IgD-negative memory B cell (primary cell): ENCODE results near the gene PLCH2. TPM values are rescaled to one million over a fixed set of nuclear protein-coding genes. Genes with fewer than 3 reads are reported as not detected.
"Not testable (repeated sequence)": the region's sequence is repeated elsewhere in the genome, so short reads cannot be mapped to it uniquely, and the experiment has no call there.

Experiments
- H3K27ac Mint-ChIP-seq, 3 donors: one replicate each; pipeline ENCODE4 v1.8.0; 2020 to 2022; ENCODE audit warnings: mild to moderate bottlenecking in 3 of 3, mixed read lengths in 3 of 3, moderate library complexity in 1 of 3
- H3K27me3 Mint-ChIP-seq: one replicate; pipeline ENCODE4 v1.8.0; 2021; ENCODE audit warnings: mixed read lengths
- H3K36me3 Mint-ChIP-seq: one replicate; pipeline ENCODE4 v1.8.0; 2020; ENCODE audit warnings: mild to moderate bottlenecking, mixed read lengths
- H3K4me1 Mint-ChIP-seq, 3 donors: one replicate each; pipeline ENCODE4 v1.8.0; 2020 to 2022; ENCODE audit warnings: mixed read lengths in 3 of 3, mild to moderate bottlenecking in 1 of 3
- H3K4me3 Mint-ChIP-seq, 4 donors: one replicate each; pipeline ENCODE4 v1.8.0; 2020 to 2022; ENCODE audit warnings: mild to moderate bottlenecking in 4 of 4, mixed read lengths in 4 of 4, moderate library complexity in 3 of 4
- H3K9me3 Mint-ChIP-seq, 3 donors: one replicate each; pipeline ENCODE4 v1.8.0; 2020 to 2021; ENCODE audit warnings: mixed read lengths in 3 of 3, mild to moderate bottlenecking in 1 of 3
- polyA plus RNA-seq: library from polyadenylated mRNA; unstranded; fragments of 300-500 nt; fragmentation: Illumina TruSeq; gene quantifications from one replicate; pipeline ENCODE4 v1.2.3, GENCODE V29; 2021

Gene PLCH2
- polyA plus RNA-seq, 1 donor from 2014 or later: 0.66 TPM

DNA sequence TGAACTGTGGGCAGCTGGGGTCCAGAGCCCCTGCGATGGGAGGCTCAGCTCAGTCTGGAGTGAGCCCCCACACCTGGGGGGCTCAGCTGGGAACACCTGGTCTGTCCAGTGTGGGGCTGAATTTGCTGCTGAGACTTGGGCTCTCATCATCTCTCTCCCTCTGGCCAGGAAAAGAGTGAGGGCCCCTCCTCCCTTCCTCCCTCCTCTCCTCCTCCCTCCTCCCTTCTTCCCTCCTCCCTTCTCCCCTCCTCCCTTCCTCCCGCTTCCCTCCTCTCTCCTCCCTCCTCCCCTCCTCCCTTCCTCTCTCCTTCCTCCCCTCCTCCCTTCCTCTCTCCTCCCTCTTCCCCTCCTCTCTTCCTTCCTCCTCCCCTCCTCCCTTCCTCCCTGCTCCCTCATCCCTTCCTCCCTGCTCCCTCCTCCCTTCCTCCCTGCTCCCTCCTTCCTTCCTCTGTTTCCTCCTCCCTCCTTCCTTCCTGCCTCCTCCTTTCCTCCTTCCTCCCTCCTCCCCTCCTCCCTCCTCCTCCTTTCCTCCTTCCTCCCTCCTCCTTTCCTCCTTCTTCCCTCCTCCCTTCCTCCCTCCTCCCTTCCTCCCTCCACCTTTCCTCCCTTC lies 40.2 kb upstream of the PLCH2 start:
- no peak overlapping the region for H3K27ac Mint-ChIP-seq

DNA sequence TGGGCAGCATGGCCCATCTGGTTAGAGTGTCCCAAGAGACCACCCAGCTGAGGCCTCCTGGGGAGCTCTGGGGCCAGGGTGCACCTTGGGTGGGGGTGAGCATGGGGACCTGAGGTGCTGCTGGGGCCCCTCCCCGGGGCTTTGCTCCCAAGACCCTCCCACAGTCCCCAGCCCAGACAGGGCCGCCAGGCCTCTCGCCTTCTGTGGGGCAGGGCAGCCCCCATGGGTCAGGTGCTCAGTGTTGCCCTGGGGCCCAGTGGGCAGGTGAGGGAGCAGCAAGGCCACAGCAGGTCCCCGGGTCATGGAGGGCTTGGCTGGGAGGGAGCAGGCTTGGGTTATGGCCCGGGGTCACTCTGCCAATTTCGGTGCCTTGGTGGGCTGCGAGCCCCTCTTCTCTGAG lies 39.2 kb upstream of the PLCH2 start:
- Mint-ChIP-seq H3K9me3 (no peaks in the 10 kb centered on the region), H3K36me3 (no peaks in the 10 kb centered on the region), H3K27me3 (peaks cover 5% of the 10 kb centered on the region), H3K4me1 (peaks cover 0 to 2% (median 0%) of the 10 kb centered on the region in 3 donors), H3K4me3 (no peak overlapping the region), H3K27ac (no peak overlapping the region)

More for the DNA sequence above, 40.2 kb upstream of the PLCH2 start:
- no peak overlapping the region for H3K4me3 Mint-ChIP-seq
- H3K27me3 Mint-ChIP-seq: peaks cover 5% of the 10 kb centered on the region
- H3K9me3 Mint-ChIP-seq: no peaks in the 10 kb centered on the region
- H3K4me1 Mint-ChIP-seq: peaks cover 0 to 2% (median 0%) of the 10 kb centered on the region in 3 donors
- H3K36me3 Mint-ChIP-seq: no peaks in the 10 kb centered on the region

GRCh38 chr1:2437617-2438016 lies 38.5 kb upstream of the PLCH2 start:
- H3K9me3 Mint-ChIP-seq: no peaks in the 10 kb centered on the region
- H3K27ac Mint-ChIP-seq: peak overlapping the region in 1 of 3 donors; percentile 45
- H3K4me1 Mint-ChIP-seq: peaks cover 0 to 2% (median 0%) of the 10 kb centered on the region in 3 donors
- H3K4me3 Mint-ChIP-seq: no peak overlapping the region
- no peaks in the 10 kb centered on the region for H3K36me3 Mint-ChIP-seq
- H3K27me3 Mint-ChIP-seq: peaks cover 7% of the 10 kb centered on the region

DNA sequence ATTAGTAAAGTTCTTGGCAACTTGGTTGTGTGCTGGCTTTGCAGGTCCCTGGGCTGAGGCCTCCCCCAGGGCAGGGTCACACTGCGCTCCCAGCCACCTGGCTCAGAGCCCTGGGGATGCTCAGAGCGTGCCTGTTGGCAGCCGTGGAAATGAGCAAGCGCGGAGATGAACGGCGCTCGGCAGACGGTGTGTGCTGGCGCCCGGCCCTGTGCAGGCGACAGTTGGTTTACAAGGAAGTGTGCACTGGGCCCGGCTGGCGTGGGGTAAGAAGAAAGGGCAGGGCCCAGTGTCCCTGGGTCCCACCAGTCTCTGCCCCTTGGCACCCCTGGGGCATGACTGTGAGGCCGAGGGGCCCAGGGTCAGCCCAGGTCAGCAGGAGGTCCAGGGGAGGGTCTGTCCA lies 38.1 kb upstream of the PLCH2 start:
- Mint-ChIP-seq H3K4me1 (peaks cover 0 to 2% (median 0%) of the 10 kb centered on the region in 3 donors), H3K27me3 (peaks cover 9% of the 10 kb centered on the region), H3K9me3 (no peaks in the 10 kb centered on the region), H3K27ac (no peak overlapping the region), H3K36me3 (no peaks in the 10 kb centered on the region), H3K4me3 (no peak overlapping the region)

DNA sequence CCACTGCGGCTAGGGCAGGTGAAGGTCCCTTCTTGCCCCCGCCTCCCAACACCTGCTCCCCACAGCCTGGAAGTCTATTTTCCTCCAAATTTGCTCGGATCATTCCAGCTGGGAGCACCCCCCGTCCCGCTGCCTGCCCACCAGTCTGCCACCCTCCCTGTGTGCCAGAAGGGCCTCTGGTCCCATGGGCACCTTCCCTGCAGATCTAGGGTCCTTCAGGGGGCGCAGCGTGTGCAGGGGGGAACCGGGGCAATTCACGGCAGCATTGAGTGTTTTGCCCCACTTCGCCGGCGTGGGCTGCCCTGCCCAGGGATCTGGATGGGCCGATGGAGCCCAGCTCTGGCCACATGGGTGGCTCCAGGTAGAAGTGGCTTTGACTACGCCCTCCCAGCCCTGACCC lies 37.4 kb upstream of the PLCH2 start:
- H3K4me3 Mint-ChIP-seq: no peak overlapping the region
- no peaks in the 10 kb centered on the region for H3K36me3 Mint-ChIP-seq
- peaks cover 7% of the 10 kb centered on the region for H3K27me3 Mint-ChIP-seq
- peaks cover 0 to 2% (median 0%) of the 10 kb centered on the region in 3 donors for H3K4me1 Mint-ChIP-seq
- H3K27ac Mint-ChIP-seq: no peak overlapping the region
- H3K9me3 Mint-ChIP-seq: no peaks in the 10 kb centered on the region

DNA sequence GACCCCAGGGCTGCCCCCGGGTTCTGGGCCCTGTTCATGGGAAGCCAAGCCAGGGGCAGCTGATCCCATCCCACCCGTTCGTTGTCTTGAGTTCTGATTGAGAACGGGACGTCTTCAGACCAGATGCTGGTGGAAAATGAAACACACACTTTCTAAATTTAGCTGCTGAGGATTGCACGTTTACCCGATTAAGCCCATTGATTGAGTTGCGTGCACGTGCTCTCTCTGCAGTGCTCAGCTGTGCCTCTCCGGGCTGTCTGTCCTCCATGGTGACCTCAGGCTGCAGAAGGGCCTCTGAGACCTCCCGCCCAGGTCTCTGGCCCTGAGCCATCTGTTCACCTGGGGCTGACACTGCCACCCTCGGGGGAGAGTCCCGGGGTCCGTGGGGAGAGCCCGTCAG lies 36.7 kb upstream of the PLCH2 start:
- no peaks in the 10 kb centered on the region for H3K36me3 Mint-ChIP-seq
- no peaks in the 10 kb centered on the region for H3K9me3 Mint-ChIP-seq
- H3K27ac Mint-ChIP-seq: no peak overlapping the region
- peaks cover 7% of the 10 kb centered on the region for H3K27me3 Mint-ChIP-seq
- H3K4me1 Mint-ChIP-seq: peaks cover 0 to 2% (median 0%) of the 10 kb centered on the region in 3 donors
- H3K4me3 Mint-ChIP-seq: no peak overlapping the region

DNA sequence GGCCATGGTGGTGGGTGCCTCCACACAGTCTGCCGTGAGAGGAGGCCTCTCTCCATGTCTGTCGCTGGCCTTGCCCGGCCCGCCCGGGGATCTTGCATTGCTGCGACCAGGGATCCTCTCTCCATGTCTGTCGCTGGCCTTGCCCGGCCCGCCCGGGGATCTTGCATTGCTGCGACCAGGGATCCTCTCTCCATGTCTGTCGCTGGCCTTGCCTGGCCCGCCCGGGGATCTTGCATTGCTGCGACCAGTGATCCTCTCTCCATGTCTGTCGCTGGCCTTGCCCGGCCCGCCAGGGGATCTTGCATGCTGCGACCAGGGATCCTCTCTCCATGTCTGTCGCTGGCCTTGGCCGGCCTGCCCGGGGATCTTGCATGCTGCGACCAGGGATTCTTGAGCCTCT lies 35.7 kb upstream of the PLCH2 start:
- not testable (repeated sequence) for H3K36me3 Mint-ChIP-seq, H3K4me1 Mint-ChIP-seq, H3K4me3 Mint-ChIP-seq, H3K9me3 Mint-ChIP-seq, H3K27ac Mint-ChIP-seq
- peaks cover 12% of the 10 kb centered on the region for H3K27me3 Mint-ChIP-seq

GRCh38 chr1:2441746-2442145 lies 34.3 kb upstream of the PLCH2 start:
- H3K9me3 Mint-ChIP-seq: no peaks in the 10 kb centered on the region
- no peak overlapping the region for H3K4me3 Mint-ChIP-seq
- peaks cover 0 to 2% (median 0%) of the 10 kb centered on the region in 3 donors for H3K4me1 Mint-ChIP-seq
- peaks cover 14% of the 10 kb centered on the region for H3K27me3 Mint-ChIP-seq
- H3K36me3 Mint-ChIP-seq: no peaks in the 10 kb centered on the region
- H3K27ac Mint-ChIP-seq: no peak overlapping the region

DNA sequence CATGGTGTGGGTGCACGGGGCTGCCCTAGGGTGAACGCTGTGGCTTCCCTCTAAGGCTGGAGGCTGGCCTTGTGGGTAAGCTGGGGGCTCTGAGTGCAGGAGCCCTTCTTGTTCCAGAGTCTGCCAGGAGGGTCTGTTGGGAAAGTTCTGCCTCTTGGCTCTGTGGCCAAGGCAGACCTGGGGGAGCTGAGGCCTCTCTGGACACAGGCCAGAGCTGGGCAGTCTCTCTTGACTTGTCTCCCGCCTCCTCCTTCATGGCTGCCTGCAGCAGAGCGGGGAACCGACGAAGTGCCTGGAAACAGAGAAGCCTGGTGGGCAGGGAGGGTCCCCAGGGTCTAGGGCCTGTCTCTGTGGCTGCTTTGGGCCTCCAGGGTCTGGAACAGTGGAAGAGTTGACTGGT lies 33.4 kb upstream of the PLCH2 start:
- Mint-ChIP-seq H3K27ac (no peak overlapping the region), H3K36me3 (no peaks in the 10 kb centered on the region), H3K4me1 (no peaks in the 10 kb centered on the region), H3K27me3 (peaks cover 13% of the 10 kb centered on the region), H3K9me3 (no peaks in the 10 kb centered on the region), H3K4me3 (no peak overlapping the region)

DNA sequence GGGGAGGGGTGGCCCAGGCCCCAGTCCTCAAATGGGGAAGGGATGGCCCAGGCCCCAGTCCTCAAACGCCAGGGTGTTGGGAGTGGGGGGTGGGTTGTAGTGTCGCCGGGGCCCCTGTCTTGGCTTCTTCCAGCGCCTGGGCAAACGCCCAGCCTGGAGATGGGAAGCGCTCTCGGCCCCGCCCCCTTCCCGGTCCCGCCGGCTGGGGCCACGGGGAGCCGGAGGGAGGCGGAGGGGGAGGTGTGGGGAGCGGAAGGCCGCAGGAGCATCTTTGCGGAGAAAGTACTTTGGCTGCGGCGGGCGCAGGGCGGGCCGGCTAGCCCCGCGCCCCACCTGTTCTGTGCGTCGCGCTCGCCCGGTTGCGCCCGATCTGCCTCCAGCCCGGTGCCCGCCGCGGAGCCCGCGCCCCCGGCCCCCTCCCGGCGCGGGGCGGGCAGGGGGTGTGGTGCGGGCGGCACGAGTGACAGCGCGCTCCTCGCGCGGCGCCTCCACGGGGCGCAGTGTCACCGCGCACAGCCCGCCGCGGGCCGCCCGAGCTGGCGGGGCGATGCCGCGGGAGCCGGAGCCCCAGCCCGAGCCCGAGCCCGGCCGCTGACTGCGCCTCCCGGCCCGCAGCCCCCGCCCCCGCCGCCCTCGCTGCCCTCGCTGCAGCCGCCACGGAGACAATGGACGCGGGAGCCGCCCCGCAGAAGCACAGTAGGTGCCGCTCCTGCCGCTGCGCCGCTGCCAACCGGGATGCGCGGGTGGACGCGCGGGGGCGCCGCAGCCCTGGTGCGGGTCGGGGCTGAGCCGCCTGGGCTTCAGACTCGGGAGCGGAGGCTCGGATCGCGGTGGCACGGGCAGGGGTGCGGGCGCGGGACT lies 32.6 kb upstream of the PLCH2 start:
- no peaks in the 10 kb centered on the region for H3K4me1 Mint-ChIP-seq
- H3K27ac Mint-ChIP-seq: no peak overlapping the region
- H3K9me3 Mint-ChIP-seq: peaks cover 0 to 2% (median 0%) of the 10 kb centered on the region in 3 donors
- peaks cover 15% of the 10 kb centered on the region for H3K27me3 Mint-ChIP-seq
- peak overlapping the region in 1 of 4 donors; percentile 52 for H3K4me3 Mint-ChIP-seq
- no peaks in the 10 kb centered on the region for H3K36me3 Mint-ChIP-seq

DNA sequence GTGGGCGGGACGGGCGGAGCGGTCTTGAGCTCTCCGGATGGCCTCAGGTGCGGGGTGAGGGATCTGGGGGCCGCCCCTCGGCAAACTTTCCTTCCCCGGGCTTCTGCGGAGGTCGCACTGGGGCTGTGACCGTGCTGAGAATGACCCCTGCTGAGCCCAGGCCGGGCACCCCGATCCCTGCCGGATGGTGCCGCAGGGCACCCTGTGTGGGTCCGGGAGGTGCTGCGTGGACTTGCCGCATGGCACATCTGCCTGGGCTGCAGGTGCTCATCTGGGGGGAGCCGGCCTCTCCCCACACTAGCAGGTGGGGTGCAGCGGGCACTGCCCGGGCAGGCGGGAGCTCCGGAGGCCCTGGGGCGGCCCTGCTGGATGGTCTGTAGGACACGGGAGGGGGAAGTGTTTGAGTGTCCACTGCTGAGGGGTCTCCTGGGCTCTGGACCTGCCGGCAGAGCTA lies 31.9 kb upstream of the PLCH2 start:
- H3K36me3 Mint-ChIP-seq: no peaks in the 10 kb centered on the region
- peaks cover 13% of the 10 kb centered on the region for H3K27me3 Mint-ChIP-seq
- H3K4me3 Mint-ChIP-seq: peak overlapping the region in 1 of 4 donors; percentile 52
- H3K9me3 Mint-ChIP-seq: peaks cover 0 to 2% (median 0%) of the 10 kb centered on the region in 3 donors
- no peaks in the 10 kb centered on the region for H3K4me1 Mint-ChIP-seq
- H3K27ac Mint-ChIP-seq: no peak overlapping the region

- H3K36me3 Mint-ChIP-seq: no peaks in the 10 kb centered on the region
- peaks cover 0 to 2% (median 0%) of the 10 kb centered on the region in 3 donors for H3K9me3 Mint-ChIP-seq
- H3K4me3 Mint-ChIP-seq: no peak overlapping the region
- H3K4me1 Mint-ChIP-seq: no peaks in the 10 kb centered on the region
- H3K27ac Mint-ChIP-seq: no peak overlapping the region
- peaks cover 13% of the 10 kb centered on the region for H3K27me3 Mint-ChIP-seq
Measured at GRCh38 chr1:2445162-2445822, 30.8 kb upstream of the PLCH2 start.

DNA sequence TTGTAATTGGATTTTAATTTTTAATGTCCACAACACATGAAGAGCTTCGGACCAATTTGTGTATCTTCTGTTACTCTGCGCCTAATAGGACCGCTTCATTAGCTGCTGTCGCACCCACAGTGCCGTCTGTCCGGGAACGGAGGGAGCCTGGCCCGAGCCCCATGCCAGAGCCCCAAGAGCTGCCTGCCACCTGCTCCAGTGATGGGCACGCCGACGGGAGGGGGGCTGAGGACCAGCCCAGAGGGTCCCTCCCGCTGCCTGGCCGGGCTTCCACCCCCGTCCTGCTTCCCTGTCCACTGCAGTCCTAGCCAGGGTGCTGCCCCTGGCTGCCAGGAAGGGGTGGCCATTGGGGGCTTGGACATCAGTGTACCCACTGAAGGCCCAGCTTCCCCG lies 30.3 kb upstream of the PLCH2 start:
- no peaks in the 10 kb centered on the region for H3K36me3 Mint-ChIP-seq
- H3K27ac Mint-ChIP-seq: no peak overlapping the region
- peaks cover 13% of the 10 kb centered on the region for H3K27me3 Mint-ChIP-seq
- peaks cover 0 to 2% (median 0%) of the 10 kb centered on the region in 3 donors for H3K9me3 Mint-ChIP-seq
- H3K4me3 Mint-ChIP-seq: no peak overlapping the region
- H3K4me1 Mint-ChIP-seq: no peaks in the 10 kb centered on the region

GRCh38 chr1:2446394-2446793 lies 29.7 kb upstream of the PLCH2 start:
- Mint-ChIP-seq H3K36me3 (no peaks in the 10 kb centered on the region), H3K9me3 (peaks cover 0 to 2% (median 0%) of the 10 kb centered on the region in 3 donors), H3K4me3 (no peak overlapping the region), H3K4me1 (no peaks in the 10 kb centered on the region), H3K27ac (no peak overlapping the region), H3K27me3 (peaks cover 13% of the 10 kb centered on the region)

DNA sequence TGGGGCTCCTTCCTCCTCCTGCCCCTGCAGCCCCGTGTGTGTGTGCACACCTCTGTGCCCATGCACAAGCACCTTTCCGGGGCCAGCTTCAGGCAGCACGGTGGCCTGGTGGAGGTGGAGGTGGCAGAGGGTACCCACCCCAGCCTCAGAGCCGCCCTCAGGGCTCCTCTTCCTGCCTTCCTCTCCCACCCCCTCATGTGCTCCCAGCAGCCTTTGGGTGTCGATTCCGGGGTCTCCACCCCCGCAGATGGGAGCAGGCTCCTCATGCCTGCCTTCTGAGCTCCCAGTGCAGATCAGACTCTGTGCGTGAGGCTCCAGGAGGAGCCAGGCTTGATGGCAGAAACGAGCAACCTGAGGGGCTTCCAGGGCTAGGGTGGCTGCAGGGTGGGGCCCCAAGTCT lies 29.2 kb upstream of the PLCH2 start:
- H3K9me3 Mint-ChIP-seq: peaks cover 0 to 2% (median 0%) of the 10 kb centered on the region in 3 donors
- peaks cover 13% of the 10 kb centered on the region for H3K27me3 Mint-ChIP-seq
- H3K27ac Mint-ChIP-seq: no peak overlapping the region
- H3K4me1 Mint-ChIP-seq: no peaks in the 10 kb centered on the region
- no peak overlapping the region for H3K4me3 Mint-ChIP-seq
- no peaks in the 10 kb centered on the region for H3K36me3 Mint-ChIP-seq
